HG03060 (cell line): Measurements from ENCODE around the gene SDHD.
"Not testable (repeated sequence)": the region's sequence is repeated elsewhere in the genome, so short reads cannot be mapped to it uniquely, and the experiment has no call there.

Experiments used
- ATAC-seq: cut with Tn5 transposase; IDR thresholded peaks from one replicate; pipeline ENCODE4 v1.9.1; 2021; ENCODE audit warnings: low read depth, moderate number of reproducible peaks; ENCODE audit not compliant: unreplicated experiment

SDHD gene

GRCh38 chr11:112086422-112087191 lies at the start of gene SDHD, which contains the start of gene TIMM8B:
Gene SDHD, plus strand, starts transcription at chr11:112086873. Its CDS starts 35 bp downstream, at chr11:112086908.
Gene TIMM8B, minus strand, starts transcription at chr11:112086756. Its CDS starts 33 bp downstream, at chr11:112086723.
- peak; percentile 72 for ATAC-seq

GRCh38 chr11:112037527-112037926 lies 49.1 kb upstream of the SDHD start:
- no peak for ATAC-seq

DNA sequence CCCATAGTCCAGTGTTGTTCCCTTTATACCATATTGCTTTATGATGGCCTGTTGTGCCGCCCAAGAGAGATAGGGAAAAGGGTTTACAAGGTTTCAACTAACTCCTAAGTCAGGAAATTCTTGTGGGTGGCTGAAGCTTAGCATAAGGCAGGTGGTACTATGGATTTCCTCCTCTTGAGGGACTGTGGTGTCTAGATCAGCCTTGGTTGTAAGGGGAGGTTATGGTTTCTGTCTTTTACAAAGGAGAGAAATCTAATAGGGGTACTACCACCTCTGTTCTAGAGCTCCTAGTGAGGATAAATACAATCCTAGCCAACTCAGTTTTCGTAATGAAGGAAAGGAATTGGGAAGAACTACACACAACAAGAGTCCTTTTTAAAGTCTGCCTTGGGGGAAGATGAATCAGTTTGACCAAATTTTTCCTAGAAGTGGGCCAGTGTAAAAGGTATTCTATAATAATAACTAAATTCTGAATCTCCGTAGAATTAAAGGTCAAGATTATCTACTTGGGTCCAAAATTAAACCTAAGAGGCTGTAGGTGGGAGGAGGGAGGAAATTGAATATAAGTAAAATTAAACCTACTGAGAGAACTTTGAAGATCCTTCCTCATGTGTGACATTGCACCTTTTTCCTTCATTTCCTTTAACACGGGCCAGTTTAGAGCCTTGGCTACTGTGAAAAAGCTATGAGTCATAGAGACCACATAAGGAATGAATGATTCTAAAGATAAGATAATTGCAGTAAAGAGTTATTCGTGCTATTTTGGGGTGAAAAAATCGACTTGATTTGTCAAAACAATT lies 44.3 kb upstream of the SDHD start:
- no peak for ATAC-seq

DNA sequence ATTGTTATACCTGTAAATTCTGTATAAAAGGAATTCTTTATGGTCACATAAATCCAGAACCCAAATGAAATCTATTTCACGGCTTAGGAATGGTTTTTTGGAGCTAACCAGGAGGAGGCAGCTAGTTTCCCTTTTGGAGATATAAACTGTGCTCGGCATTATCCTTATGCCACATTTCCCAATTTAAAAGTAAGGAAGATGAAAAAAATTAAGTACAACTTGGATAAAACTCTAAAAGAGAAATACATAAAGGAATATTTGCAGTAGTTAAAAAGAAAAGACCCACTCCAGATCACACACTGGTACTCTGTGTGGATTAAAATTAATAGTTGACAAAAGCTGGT lies 43.7 kb upstream of the SDHD start:
- no peak for ATAC-seq

GRCh38 chr11:112044961-112045360 lies 41.7 kb upstream of the SDHD start:
- ATAC-seq = no peak

DNA sequence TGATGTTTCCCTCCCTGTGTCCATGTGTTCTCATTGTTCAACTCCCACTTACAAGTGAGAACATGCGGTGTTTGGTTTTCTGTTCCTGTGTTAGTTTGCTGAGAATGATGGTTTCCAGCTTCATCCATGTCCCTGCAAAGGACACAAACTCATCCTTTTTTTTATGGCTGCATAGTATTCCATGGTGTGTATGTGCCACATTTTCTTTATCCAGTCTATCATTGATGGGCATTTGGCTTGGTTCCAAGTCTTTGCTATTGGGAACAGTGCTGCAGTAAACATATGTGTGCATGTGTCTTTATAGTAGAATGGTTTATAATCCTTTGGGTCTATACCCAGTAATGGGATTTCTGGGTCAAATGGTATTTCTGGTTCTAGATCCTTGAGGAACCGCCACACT lies 40.0 kb upstream of the SDHD start:
- not testable (repeated sequence) for ATAC-seq

DNA sequence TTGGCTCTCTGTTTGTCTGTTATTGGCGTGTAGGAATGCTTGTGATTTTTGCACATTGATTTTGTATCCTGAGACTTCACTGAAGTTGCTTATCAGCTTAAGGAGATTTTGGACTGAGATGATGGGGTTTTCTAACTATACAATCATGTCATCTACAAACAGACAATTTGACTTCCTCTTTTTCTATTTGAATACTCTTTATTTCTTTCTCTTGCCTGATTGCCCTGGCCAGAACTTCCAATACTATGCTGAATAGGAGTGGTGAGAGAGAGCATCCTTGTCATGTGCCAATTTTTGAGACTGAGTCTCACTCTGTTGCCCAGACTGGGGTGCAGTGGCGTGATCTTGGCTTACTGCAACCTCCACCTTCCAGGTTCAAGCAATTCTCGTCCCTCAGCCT lies 38.4 kb upstream of the SDHD start:
- ATAC-seq = not testable (repeated sequence)

DNA sequence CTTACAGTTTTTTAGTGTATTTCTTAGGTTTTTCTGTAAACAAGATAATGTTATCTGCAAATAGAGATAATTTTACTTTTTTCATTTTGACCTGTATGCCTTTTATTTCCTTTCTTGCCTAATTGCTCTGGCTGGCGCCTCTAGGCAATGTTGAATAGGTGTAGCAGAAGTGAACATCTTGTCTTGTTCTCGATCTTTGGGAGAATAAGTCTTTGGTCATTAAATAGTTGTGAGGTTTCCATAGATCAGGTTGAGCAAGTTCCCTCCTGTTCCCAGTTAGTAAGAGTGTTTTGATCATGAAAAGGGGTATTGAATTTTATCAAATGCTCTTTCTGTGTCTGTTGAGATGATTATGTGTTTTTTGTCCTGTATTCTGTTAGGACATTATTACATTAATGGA lies 36.9 kb upstream of the SDHD start:
- ATAC-seq = no peak

- peak; percentile 83 for ATAC-seq
These were observed 36.0 kb upstream of the SDHD start for GRCh38 chr11:112050721-112051120.

GRCh38 chr11:112051768-112052167 lies 34.9 kb upstream of the SDHD start:
- no peak for ATAC-seq

DNA sequence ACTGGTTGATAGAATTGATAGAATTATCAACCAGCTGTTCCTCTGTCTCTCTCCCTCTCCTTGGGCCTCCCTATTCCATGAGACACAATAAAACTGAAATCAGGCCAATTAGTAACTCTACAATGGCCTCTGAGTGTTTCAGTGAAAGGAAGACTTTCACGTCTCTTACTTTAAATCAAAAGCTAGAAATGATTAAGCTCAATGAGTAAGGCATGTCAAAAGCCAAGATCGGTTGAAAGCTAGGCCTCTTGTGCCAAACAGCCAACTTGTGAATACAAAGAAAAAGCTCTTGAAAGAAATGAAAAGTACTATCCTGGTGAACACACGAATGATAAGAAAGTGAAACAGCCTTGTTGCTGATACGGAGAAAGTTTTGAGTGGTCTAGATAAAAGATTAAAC lies 29.5 kb upstream of the SDHD start:
- no peak for ATAC-seq

- no peak for ATAC-seq
These were observed 28.6 kb upstream of the SDHD start for GRCh38 chr11:112058103-112058502.

DNA sequence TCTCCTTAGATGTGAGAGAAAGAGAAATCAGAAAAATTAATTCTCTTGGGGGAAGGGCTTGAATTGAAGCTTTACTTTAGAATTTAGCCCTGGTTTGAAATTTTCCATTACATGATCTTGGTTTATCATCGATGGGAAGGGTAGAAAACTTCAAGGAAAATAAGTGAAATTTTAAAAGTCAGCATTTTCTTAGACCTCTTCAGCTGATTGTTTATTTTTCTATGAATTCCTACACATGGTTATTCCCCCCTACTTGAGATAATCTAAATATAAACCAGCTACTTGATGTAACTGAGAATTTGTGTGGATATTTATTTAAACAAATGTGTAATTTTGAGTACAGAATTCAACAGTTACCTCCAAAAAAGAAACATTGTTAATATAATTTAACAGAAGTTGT lies 23.8 kb upstream of the SDHD start:
- no peak for ATAC-seq

DNA sequence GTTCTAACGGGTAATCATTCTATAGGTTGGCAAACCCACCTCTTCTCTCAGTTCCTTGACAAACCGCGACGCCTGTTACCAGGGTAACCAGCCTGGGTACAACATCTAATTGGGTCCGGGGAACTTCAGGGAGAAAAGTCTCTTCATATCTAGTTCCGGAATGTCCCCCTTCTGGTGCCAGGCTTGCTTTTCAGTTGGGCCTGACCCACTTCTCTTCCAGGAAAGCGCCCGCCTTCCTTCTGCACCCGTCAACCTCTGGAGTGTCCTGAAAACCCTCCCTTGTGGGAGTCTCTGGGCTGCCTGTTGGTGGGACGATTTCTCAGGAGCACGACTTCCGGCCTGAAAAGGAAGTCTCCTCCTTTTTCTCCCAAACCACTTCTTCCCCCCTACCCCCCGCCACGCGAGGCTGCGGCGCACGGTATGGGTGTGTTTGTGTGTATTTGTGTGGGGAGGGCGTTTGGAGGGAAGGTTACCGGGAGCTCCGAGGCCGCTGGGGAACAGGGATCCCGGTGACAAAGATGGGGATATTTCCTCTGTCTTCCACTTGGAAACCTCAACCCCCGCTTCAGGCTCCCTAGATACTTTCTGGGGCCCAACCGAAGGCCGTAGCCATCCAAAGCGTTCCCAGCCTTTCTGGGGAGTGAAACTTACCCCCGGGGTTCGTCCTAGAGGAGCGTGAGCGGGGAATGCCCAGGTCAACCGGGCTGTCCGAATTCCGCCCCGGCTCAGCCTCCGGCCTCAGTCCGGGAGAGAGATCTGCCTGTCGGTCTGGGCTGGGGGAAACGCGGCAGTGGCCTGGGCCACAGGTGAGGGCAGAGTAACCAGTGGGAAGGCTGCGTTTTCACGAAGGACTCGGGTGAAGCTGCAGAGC lies 12.5 kb upstream of the SDHD start, which contains the start of the genes NKAPD1 and PIH1D2:
Gene NKAPD1 (plus strand): TSS at position 359 of the 871 bp plus-strand sequence. CDS start 1,276 bp downstream, outside the sequence.
Gene PIH1D2 (minus strand): TSS at position 77 of the 871 bp plus-strand sequence. CDS start 843 bp downstream, outside the sequence.
- ATAC-seq = no peak

DNA sequence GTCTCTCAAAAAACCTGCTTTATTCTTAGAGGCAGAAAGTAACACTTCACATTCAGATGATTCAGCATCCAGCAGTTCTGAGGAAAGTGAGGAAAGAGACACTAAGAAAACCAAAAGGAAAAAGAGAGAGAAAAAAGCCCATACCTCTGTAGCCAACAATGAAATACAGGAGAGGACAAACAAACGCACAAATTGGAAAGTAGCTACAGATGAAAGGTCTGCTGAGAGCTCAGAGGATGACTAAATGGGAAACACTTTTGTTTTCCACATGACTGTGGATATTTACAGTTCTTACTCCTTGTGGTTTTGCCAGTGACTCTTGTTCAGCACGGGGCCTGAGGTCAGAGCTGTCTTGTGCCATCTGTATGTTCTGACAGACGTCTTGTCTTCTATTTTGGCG lies 3.9 kb upstream of the SDHD start:
- no peak for ATAC-seq

DNA sequence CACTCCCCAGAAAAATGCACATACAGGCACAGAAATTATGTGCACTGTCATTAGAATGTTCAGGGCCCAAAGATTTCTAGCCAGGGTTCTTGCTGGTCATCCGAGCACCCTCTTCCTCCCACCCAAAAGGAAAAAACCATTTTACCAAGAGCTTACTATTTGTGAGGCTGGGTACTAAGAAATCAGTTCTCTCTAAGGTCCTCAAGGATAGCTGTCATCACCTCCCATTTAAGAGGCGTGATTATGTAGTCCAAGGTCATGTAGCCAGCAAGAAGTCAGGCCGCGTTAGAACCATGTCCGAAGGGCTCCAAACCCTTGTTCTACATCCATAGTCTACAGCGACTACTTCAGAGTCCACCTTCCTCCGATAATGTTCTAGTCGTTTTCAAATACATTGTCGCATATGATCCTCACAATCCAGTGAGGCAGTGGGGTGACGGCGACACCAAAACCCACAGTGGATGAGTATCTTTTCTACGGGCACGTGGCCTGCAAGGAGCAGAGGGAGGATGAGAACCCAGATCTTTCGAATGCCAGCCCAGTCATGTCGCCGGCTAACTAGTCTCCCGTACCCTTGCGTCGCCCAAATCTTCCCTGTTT lies 751 bp upstream of the SDHD start:
- peak; percentile 6 for ATAC-seq

GRCh38 chr11:112087212-112087611 lies 539 bp downstream of the SDHD start:
- ATAC-seq = no peak

DNA sequence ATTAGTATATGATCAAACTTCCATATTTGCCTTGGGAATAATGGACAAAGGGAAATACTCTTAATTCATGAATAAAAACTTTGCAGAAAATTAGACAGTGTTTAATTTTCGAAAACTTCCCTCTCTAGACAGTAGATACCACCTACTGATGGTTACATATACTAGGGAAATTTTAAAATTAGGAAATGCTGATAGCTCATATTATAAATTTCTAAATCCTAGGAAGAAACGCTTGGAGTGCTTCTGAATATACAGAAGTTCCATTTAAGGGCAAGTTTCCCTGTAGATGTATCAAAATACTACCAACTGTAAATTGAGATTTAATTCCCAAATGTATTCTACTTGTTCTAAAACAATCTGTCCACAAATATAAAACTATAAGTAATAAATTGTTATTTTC lies 8.6 kb downstream of the SDHD start:
- ATAC-seq = not testable (repeated sequence)

DNA sequence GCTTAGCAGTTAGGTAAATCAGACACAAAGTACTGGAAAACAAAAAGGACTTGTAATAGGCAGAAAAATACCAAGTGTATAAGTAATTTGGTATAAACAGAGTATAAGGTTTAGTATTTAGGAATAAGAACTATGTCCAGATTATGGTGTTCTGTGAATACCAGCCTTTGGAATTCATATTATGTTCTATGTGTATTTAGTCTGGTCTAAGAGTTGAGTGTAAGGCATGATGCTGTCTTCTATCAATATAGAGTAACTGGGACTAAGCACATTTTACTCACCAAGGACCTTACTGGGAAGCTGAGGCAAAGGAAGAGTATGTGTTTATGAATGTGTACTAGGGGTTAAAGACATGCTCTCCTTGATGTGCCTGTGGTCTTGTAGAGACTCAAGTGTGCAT lies 9.5 kb downstream of the SDHD start:
- no peak for ATAC-seq
